GM12801 (cell line): ENCODE results near the gene ODAD3.

ENCODE experiments used
- CTCF ChIP-seq: IDR thresholded peaks from one replicate; pipeline ENCODE4 v1.5.1; 2011; ENCODE audit warnings: control low read depth; ENCODE audit not compliant: insufficient read length; ENCODE audit errors: extremely low read depth

The ODAD3 gene

GRCh38 chr19:11448410-11448809 lies 13.5 kb upstream of the ODAD3 start:
- no peak for TF ChIP-seq CTCF

GRCh38 chr19:11447347-11448262 lies 12.7 kb upstream of the ODAD3 start:
- no peak for TF ChIP-seq CTCF

DNA sequence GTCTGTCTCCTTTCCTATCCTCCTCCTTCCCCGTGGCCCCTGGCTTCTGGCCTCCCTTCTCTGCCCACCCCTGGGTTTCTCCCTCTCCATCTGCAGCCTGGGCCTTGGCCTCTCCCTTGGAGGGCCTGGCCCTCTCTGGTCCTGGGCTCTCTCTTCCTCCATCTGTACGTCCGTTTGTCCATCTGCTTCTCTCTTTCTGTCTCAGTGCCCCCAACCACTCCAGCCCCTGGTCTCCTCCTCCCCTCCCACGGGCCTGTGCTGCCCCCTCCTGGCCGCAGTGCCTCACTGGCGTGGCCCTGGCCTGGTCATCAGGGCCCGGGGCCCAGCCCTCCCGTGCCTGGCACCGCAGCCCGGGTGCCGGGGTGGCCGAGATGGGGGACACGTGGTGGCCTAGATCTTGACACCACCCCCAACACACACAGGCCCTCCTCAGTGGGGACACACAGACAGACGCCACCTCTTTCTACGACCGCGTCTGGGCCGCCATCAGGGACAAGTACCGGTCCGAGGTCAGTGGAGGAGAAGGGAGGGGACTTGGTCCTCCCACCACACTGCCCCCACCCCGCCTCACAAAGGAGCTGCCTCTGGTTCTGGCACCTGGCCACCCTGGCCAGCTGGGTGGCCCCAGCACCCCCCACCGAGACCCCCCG lies 11.9 kb upstream of the ODAD3 start:
- no peak for TF ChIP-seq CTCF

DNA sequence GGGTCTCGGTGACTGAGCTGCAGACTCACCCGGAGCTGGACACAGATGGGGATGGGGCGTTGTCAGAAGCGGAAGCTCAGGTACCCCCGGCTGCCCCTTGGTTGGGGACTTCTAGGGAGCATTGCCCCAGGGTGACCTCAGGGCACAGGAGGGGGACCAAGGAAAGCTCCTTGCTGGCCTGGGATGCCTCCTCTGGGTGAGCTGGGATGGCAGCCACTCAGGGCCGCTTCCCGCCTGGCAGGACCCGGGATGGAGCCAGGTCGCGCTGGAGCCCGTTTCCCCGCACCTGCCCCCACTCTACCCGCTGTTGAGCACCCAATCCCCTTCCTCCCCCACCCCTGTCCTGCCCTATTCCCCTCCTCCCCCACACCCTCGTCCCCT lies 11.3 kb upstream of the ODAD3 start:
- no peak for TF ChIP-seq CTCF

DNA sequence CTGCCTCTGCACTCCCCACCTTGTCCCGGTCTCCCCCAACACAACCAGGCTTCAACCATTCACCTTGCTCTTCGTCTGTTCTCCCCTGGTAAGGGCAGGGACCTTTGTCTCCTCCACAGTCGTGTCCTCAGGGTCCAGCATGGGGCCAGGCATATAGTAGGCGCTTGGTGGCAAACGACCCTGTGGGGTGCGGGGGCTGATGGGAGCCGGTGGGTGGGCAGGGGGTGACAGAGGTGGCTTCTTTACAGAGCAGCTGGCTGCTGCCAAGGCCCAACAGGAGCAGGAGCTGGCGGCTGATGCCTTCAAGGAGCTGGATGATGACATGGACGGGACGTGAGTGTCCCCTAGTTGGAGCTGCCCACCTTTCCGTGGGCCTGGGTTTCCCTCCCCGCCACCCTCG lies 10.2 kb upstream of the ODAD3 start:
- no peak for TF ChIP-seq CTCF

DNA sequence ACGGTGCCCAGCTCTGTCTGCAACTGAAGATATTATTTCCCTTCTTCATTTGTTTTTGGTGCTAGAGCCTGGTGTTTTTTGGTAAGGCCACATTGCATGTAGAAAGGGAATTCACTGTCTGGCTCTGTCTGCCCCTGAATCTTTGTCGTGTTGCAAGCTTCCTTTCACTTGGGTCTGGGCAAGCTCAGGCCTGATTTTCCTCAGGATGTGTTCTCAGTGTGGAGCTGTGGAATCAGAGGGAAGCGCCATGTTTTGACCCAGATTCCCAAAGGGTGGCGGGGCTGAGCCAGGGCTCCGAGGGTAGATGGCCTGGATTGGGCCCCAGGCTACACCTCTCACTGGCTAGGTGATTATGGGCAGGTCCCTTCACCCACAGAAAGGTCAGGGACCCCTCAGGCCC lies 9.1 kb upstream of the ODAD3 start:
- no peak for TF ChIP-seq CTCF

DNA sequence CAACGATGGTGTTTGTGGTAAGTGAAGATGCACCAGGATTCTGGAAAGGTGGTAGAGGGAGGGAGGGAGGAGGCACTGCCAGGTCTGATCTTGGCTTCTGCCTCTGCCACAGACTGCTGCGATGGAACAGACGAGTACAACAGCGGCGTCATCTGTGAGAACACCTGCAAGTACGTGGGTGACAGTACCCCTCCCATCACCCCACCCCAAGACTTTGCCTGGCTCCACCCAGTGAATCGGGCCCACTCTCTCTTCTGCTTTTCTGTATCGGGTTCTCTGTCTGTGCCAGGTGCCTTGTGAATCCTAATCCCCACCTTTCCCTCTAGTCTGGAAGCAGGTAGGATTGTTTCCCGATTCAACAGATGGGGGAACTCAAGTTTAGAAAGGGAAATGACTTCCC lies 3.0 kb upstream of the ODAD3 start:
- no peak for TF ChIP-seq CTCF
